ENCODE measurements around the gene PDIA5. TPM values are rescaled to one million over a fixed set of nuclear protein-coding genes. Genes with fewer than 3 reads are reported as not detected.

PDIA5 gene
- total and polyA plus RNA-seq, 4 donors, result 36.8 to 94.6 (median 63.3) TPM

- Histone ChIP-seq H3K36me3 (ENCODE audit: control insufficient read depth in 4 of 4, insufficient read depth in 3 of 4, low read depth in 1 of 4, low read length in 3 of 4) (no peaks in the 10 kb centered on the region), H3K4me3 (ENCODE audit: low read depth in 1 of 3, low read length in 3 of 3) (no peak overlapping the region), H3K27ac (ENCODE audit: low read depth in 1 of 2, low read length in 2 of 2) (peak overlapping the region; percentile 8 to 27), H3K9ac (ENCODE audit: low read depth in 1 of 2, low read length in 2 of 2) (peak overlapping the region in 1 of 2 donors; percentile 24), H3K4me1 (ENCODE audit: control insufficient read depth in 4 of 4, insufficient read depth in 4 of 4, low read length in 3 of 4) (peaks cover 13 to 72% (median 53%) of the 10 kb centered on the region in 4 donors), H3K27me3 (ENCODE audit: control insufficient read depth in 4 of 4, insufficient read depth in 4 of 4, low read length in 3 of 4) (no peaks in the 10 kb centered on the region), H3K9me3 (ENCODE audit: control insufficient read depth in 4 of 4, low read length in 3 of 4) (no peaks in the 10 kb centered on the region)
- no peak for DNase-seq (ENCODE audit: low spot score)
- TF ChIP-seq TAF1 (conservative IDR thresholded peaks at IDR 0.05) (no peak), NR2F2 (IDR thresholded peaks at IDR 0.05) (no peak), MAX (IDR thresholded peaks at IDR 0.05) (no peak), EGR1 (IDR thresholded peaks at IDR 0.05; ENCODE audit: low read depth in 2 of 2) (no peak), GABPA (IDR thresholded peaks at IDR 0.05 in 1 of 2, conservative IDR thresholded peaks at IDR 0.05 in 1 of 2) (no peak), HNF4G (IDR thresholded peaks at IDR 0.05) (no peak), YY1 (IDR thresholded peaks at IDR 0.05) (no peak), HNF4A (conservative IDR thresholded peaks at IDR 0.05) (no peak), ATF3 (IDR thresholded peaks at IDR 0.05) (no peak), SP1 (IDR thresholded peaks at IDR 0.05) (no peak)
- 54% methylated on average over 5 of the region's 5 CpGs for WGBS
Observed at GRCh38 chr3:123071146-123071545, 4.3 kb downstream of the PDIA5 start.

- H3K27me3 ChIP-seq (ENCODE audit: control insufficient read depth in 4 of 4, insufficient read depth in 4 of 4, low read length in 3 of 4), result no peaks in the 10 kb centered on the region
- peak overlapping the region in 1 of 2 donors; percentile 24 for H3K9ac ChIP-seq (ENCODE audit: low read depth in 1 of 2, low read length in 2 of 2)
- no peak for DNase-seq (ENCODE audit: low spot score)
- H3K27ac ChIP-seq (ENCODE audit: low read depth in 1 of 2, low read length in 2 of 2), result peak overlapping the region; percentile 8 to 27
- peaks cover 17 to 74% (median 54%) of the 10 kb centered on the region in 4 donors for H3K4me1 ChIP-seq (ENCODE audit: control insufficient read depth in 4 of 4, insufficient read depth in 4 of 4, low read length in 3 of 4)
- no peak overlapping the region for H3K4me3 ChIP-seq (ENCODE audit: low read depth in 1 of 3, low read length in 3 of 3)
- TF ChIP-seq MAX (IDR thresholded peaks at IDR 0.05), result no peak
- TF ChIP-seq ATF3 (IDR thresholded peaks at IDR 0.05), result no peak
- TF ChIP-seq HNF4A (conservative IDR thresholded peaks at IDR 0.05), result no peak
- no peak for TF ChIP-seq GABPA (IDR thresholded peaks at IDR 0.05 in 1 of 2, conservative IDR thresholded peaks at IDR 0.05 in 1 of 2)
- no peak for TF ChIP-seq JUND (IDR thresholded peaks at IDR 0.05)
- TF ChIP-seq CTCF (IDR thresholded peaks at IDR 0.05; ENCODE audit: low read depth, low read length, missing input control), result no peak
- no peak for TF ChIP-seq FOXA1 (IDR thresholded peaks at IDR 0.05)
- TF ChIP-seq RAD21 (IDR thresholded peaks at IDR 0.05), result no peak
- TF ChIP-seq ZBTB33 (IDR thresholded peaks at IDR 0.05), result no peak
- no peak for TF ChIP-seq FOXA2 (IDR thresholded peaks at IDR 0.05)
- no peak for TF ChIP-seq RXRA (IDR thresholded peaks at IDR 0.05)
- TF ChIP-seq NR2F2 (IDR thresholded peaks at IDR 0.05), result no peak
- TF ChIP-seq REST (IDR thresholded peaks at IDR 0.05), result no peak
- no peak for TF ChIP-seq EGR1 (IDR thresholded peaks at IDR 0.05; ENCODE audit: low read depth in 2 of 2)
- TF ChIP-seq HNF4G (IDR thresholded peaks at IDR 0.05), result no peak
- TF ChIP-seq SP1 (IDR thresholded peaks at IDR 0.05), result no peak
- TF ChIP-seq TAF1 (conservative IDR thresholded peaks at IDR 0.05), result no peak
- no peak for TF ChIP-seq YY1 (IDR thresholded peaks at IDR 0.05)
- no peaks in the 10 kb centered on the region for H3K36me3 ChIP-seq (ENCODE audit: control insufficient read depth in 4 of 4, insufficient read depth in 3 of 4, low read depth in 1 of 4, low read length in 3 of 4)
- 69% methylated on average over 7 of the region's 7 CpGs for WGBS
- H3K9me3 ChIP-seq (ENCODE audit: control insufficient read depth in 4 of 4, low read length in 3 of 4), result no peaks in the 10 kb centered on the region
Observed at GRCh38 chr3:123071581-123071980, 4.8 kb downstream of the PDIA5 start.
